COLO668 (cell line): ENCODE results near the gene CRCP.
"Not testable (repeated sequence)": the region's sequence is repeated elsewhere in the genome, so short reads cannot be mapped to it uniquely, and the experiment has no call there.

Experiments used
- DNase-seq: peaks from one replicate; lab custom pipeline; 2025; ENCODE audit not compliant: unreplicated experiment; lab: John Stamatoyannopoulos, UW

CRCP gene

DNA sequence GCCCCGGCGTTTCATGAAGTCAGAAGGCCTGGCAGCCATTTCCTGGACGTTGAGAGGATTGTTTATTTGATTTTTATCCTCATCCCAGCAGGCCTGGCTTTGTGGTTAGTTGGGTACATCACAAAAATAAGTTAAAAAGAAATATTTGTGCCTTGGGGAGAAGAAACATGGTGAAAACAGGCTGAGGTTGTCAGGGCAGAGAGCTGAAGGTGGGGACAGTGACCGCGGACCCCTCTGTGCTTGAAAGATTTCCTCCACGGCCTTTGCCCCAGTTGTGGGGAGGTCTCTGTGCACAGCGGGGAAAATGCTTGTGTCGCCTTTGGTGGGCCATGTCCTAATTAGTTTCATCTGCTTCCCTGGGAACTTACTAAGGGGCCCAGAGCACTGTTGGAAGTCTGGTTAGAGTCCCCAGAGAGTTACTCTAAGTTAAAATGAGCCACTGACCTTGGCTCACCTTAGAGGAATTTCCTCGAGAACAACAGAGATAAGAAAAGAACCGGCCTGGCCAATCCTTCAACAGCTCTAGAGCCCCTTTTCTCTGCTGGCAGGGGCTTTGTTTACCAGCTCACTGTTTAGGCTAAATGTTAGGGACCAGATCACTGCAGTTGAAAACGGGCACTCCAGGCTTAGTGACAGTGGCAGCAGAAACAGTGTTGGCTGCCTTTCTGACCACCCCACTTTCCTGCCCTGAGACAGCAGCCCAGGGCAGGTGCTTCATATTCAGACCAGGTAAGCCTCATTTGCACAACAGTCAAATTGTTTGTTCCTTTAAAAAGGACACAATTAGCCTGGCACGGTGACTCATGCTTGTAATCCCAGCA, 37.9 kb downstream of the CRCP start:
- DNase-seq: peak; percentile 3

DNA sequence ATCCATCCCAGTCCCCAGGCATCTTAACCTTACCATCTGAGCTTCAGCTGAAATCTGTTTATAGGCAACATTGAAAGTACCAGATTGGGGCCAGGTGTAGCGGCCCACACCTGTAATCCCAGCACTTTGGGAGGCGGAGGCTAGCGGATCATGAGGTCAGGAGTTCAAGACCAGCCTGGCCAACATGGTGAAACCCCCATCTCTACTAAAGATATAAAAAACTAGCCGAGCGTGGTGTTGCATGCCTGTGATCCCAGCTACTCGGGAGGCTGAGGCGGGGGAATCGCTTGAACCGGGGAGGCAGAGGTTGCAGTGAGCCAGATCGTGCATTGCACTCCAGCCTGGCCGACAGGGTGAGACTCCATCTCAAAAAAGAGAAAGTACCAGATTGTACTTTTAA, 39.0 kb downstream of the CRCP start:
- DNase-seq: no peak

- DNase-seq: not testable (repeated sequence)
These were observed 41.4 kb downstream of the CRCP start for GRCh38 chr7:66156035-66156434.

GRCh38 chr7:66157060-66157459, 42.4 kb downstream of the CRCP start:
- DNase-seq: no peak

- no peak for DNase-seq
These were observed 48.0 kb downstream of the CRCP start for GRCh38 chr7:66162622-66163021.

DNA sequence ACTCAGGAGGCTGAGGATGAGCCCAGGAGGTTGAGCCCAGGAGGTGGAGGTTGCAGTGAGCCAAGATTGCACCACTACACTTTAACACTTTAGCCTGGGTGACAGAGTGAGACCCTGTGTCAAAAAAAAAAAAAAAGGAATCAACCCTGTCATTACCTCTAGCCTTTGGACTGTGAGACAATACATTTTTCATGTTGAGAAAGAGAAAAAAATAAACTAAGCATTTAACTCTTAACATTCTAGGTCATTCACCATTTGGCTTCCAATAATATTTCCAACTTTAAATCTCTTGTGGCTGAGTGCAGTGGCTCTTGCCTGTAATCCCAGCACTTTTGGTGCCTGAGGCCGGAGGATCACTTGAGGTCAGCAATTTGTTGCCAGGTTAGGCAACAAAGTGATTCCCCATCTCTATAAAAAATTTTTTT, 48.6 kb downstream of the CRCP start:
- DNase-seq: no peak

DNA sequence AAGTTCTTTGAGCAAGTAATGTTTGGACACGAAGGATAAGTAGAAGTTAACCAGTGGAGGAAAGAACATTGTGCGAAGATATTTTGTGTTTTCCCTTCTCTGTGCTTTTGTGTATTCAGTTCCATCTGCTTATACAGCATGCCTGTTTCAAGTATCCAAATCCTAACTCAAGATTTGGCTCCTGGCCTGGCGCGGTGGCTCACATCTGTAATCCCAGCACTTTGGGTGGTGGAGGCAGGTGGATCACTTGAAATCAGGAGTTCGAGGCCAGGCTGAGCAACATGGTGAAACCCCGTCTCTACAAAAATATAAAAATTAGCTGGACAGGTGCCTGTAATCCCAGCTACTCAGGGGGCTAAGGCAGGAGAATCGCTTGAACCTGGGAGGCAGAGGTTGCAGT, 49.7 kb downstream of the CRCP start:
- DNase-seq: no peak

DNA sequence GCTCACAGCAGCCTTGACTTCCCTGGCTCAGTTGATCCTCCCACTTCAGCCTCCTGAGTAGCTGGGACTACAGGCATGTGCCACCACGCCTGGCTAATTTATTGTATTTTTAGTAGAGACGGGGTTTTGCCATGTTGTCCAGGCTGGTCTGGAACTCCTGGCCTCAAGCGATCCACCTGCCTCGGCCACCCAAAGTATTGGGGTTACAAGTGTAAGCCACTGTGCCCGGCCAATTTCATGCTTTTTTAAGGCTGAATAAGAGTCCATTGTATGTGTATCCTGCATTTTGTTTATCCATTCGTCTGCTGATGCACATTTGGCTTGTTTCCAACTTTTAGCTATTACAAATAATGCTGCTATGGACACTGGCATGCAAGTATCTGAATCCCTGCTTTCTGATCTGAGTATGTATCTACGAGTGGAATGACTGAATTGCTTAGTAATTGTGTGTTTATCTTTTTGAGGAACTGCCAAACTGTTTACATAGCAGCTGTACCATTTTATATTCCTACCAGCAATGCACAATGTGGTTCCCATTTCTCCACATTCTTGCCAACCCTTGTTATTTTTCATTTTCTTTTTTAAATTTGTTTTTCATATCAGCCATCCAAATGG, 53.2 kb downstream of the CRCP start:
- DNase-seq: peak; percentile 16

DNA sequence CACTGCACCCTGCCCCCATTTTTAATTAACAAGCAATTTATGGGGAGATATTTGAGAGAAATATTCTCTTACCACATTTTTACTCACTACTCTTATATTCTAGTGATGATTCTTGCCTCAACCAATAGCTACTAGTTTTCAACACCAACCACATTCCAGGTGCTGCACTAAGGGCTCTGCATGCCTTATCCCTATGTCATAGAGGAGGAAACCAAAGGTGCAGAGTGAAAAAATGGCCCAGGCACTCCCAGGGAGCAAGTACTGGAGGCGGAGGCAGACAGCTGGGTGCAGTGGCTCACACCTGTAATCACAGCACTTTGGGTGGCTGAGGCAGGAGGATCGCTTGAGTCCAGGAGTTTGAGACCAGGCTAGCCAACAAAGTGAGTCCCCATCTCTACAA, 55.0 kb downstream of the CRCP start:
- DNase-seq: no peak

- DNase-seq: no peak
These were observed 55.9 kb downstream of the CRCP start for GRCh38 chr7:66170309-66171231.

- DNase-seq: not testable (repeated sequence)
These were observed 58.1 kb downstream of the CRCP start for GRCh38 chr7:66172536-66173401.

DNA sequence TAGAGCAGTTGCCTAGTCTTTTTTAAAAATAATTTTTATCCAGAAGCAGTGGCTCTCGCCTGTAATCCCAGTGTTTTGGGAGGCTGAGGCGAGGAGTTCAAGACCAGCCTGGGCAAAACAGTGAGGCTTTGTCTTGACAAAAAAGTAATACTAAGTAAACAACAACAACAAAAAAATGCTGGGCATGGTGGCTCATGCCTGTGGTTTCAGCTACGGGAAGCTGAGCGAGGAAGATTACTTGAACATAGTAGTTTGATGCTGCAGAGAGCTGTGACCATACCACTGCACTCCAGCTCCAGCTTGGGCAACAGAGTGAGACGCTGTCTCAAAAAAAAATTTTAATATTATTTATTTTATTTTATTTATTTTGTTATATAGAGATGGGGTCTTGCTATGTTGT, 59.2 kb downstream of the CRCP start:
- DNase-seq: no peak

- not testable (repeated sequence) for DNase-seq
These were observed 60.4 kb downstream of the CRCP start for GRCh38 chr7:66175006-66175405.

GRCh38 chr7:66176914-66177313, 62.3 kb downstream of the CRCP start:
- DNase-seq: no peak

GRCh38 chr7:66178258-66178657, 63.6 kb downstream of the CRCP start:
- DNase-seq: no peak

DNA sequence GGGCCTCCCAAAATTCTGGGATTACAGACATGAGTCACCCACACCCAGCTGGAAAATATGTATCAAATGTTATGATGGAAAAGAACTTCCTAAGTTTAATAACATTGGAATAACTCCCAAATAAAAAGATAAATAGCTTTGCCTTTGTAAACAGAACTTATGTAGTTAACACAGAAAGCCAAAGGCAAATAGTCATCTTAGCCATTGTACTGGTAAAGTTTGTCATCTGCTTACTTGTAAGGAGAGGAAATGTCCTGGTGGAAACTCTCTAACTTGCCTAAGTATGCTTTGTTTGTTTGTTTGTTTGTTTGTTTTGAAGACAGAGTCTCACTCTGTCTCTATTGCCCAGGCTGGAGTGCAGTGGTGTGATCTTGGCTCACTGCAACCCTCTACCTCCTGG, 66.7 kb downstream of the CRCP start:
- DNase-seq: no peak

DNA sequence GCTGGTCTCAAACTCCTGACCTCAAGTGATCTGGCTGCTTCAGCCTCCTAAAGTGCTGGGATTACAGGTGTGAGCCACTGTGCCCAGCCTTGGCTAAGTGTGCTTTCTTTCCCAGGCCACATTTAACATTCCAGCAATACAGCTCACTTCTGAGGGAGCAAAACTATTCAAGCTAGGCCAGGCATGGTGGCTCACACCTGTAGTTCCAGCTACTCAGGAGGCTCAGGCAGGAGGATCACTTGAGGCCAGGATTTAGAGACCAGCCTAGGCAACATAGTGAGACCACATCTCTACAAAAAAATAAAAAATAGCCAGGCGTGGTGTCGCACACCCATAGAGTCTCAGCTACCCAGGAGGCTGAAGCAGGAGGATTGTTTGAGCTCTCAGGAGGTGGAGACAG, 67.2 kb downstream of the CRCP start:
- DNase-seq: no peak

GRCh38 chr7:66182920-66183319, 68.3 kb downstream of the CRCP start:
- DNase-seq: no peak

DNA sequence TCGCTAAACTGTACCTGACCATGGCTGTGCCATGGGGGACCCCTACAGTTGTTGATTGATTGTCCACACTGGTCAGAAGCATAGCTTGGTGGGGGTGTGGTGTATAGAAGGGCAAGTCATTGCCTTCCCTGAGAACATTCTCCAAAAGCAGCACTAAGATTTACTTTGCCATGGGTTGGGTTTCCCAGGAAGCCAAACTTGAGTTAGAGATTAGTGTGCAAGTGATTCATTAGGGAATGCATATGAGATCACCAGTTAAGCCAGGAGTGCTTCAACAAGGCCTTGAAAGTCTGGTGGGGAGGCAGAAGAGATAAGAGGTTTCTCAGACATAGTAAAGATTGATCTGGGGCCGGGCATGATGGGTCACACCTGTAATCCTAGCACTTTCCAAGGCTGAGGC, 69.1 kb downstream of the CRCP start:
- no peak for DNase-seq

- no peak for DNase-seq
These were observed 71.1 kb downstream of the CRCP start for GRCh38 chr7:66185680-66186187.
